Ishikawa (cell line): ENCODE data around the gene TAF10.

Source experiments
- CEBPB ChIP-seq: IDR thresholded peaks from 2 replicates; pipeline ENCODE4 v1.6.1; 2012
- CREB1 ChIP-seq: IDR thresholded peaks from 2 replicates; pipeline ENCODE4 v1.6.1; 2012; ENCODE audit warnings: low read depth
- EGR1 ChIP-seq: IDR thresholded peaks from 2 replicates; pipeline ENCODE4 v1.6.1; 2012
- EP300 ChIP-seq: IDR thresholded peaks from 2 replicates; pipeline ENCODE4 v1.6.1; 2012; ENCODE audit warnings: borderline replicate concordance
- FOXM1 ChIP-seq: IDR thresholded peaks from 2 replicates; pipeline ENCODE4 v1.6.1; 2012; ENCODE audit warnings: low read depth, borderline replicate concordance
- MAX ChIP-seq: IDR thresholded peaks from 2 replicates; pipeline ENCODE4 v1.6.1; 2012
- NFIC ChIP-seq: IDR thresholded peaks from 2 replicates; pipeline ENCODE4 v1.6.1; 2012
- RAD21 ChIP-seq: IDR thresholded peaks from 2 replicates; pipeline ENCODE4 v1.6.1; 2012; ENCODE audit warnings: low read depth
- REST ChIP-seq: IDR thresholded peaks from 2 replicates; pipeline ENCODE4 v1.6.1; 2012; ENCODE audit warnings: low read depth, mild to moderate bottlenecking
- TAF1 ChIP-seq: IDR thresholded peaks from 2 replicates; pipeline ENCODE4 v1.6.1; 2012; ENCODE audit warnings: low read depth, mild to moderate bottlenecking
- TCF12 ChIP-seq: IDR thresholded peaks from 2 replicates; pipeline ENCODE4 v1.6.1; 2012; ENCODE audit warnings: low read depth
- TEAD4 ChIP-seq: IDR thresholded peaks from 2 replicates; pipeline ENCODE4 v1.6.1; 2012
- USF1 ChIP-seq: IDR thresholded peaks from 2 replicates; pipeline ENCODE4 v1.6.1; 2012
- YY1 ChIP-seq: IDR thresholded peaks from 2 replicates; pipeline ENCODE4 v1.6.1; 2012; ENCODE audit warnings: low read depth
- ZBTB7A ChIP-seq: IDR thresholded peaks from 2 replicates; pipeline ENCODE4 v1.6.1; 2012; ENCODE audit warnings: low read depth

The TAF10 gene

GRCh38 chr11:6635082-6635932 lies 23.3 kb upstream of the TAF10 start:
- TF ChIP-seq REST = no peak
- TF ChIP-seq EGR1 = no peak

- no peak for TF ChIP-seq TCF12
- TF ChIP-seq RAD21 = no peak
- TF ChIP-seq EP300 = no peak
- no peak for TF ChIP-seq FOXM1
- TF ChIP-seq CREB1 = no peak
- TF ChIP-seq ZBTB7A = no peak
- TF ChIP-seq REST = no peak
- no peak for TF ChIP-seq CEBPB
- TF ChIP-seq TEAD4 = no peak
- no peak for TF ChIP-seq MAX
- no peak for TF ChIP-seq EGR1
- TF ChIP-seq TAF1 = no peak
- TF ChIP-seq YY1 = no peak
- TF ChIP-seq USF1 = no peak
- TF ChIP-seq NFIC = no peak
Measured at GRCh38 chr11:6634534-6634933, 22.5 kb upstream of the TAF10 start.

GRCh38 chr11:6633422-6634408 lies 21.7 kb upstream of the TAF10 start:
- TF ChIP-seq TAF1 (no peak), REST (no peak)

GRCh38 chr11:6632116-6633073 lies 20.4 kb upstream of the TAF10 start:
- TF ChIP-seq NFIC (no peak), REST (no peak), YY1 (no peak), TCF12 (no peak), RAD21 (no peak), EGR1 (no peak), MAX (no peak), CREB1 (no peak), USF1 (no peak), EP300 (no peak), FOXM1 (no peak)
